ENCODE results near the gene ARMH4.
"Not testable (repeated sequence)": the region's sequence is repeated elsewhere in the genome, so short reads cannot be mapped to it uniquely, and the experiment has no call there.

The ARMH4 gene

DNA sequence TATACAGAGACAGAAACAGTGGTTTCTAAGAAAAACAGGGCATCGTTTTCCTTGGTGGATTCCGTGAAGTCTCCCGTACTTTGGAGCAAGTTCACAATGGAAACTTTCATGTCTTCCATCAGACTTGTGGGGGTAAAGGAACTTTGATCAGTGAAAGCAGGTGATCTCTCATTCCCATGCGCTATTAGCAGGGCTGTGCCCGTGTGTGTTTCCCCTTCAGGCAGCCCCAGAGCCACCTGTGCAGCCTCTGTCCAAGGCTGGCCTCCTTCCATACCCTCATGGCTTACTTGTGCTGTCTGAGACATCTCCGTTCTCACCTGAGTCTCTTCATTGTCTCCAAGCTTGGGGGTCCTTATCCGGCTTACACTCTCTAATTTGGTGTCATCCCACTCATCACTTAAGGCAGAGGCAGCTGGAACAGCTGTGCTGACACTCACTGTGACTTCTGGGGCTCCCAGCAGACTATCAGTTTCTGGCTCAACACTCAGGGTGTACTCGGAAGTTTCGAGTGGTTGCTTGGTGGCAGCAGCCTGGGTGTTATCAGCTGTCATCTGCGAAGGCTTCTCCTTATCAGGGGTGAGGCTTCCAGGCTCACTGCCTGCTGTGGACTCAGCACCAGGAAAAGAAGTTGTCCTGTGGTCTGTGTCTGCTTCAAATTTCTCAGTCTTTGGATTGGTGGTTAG, 13.8 kb downstream of the ARMH4 start:
- in situ Hi-C loops (cut with HindIII; ENCODE audit: low sequenced_read_pairs): no loop called here
- no peak overlapping the region for H3K4me3 ChIP-seq (ENCODE audit: low read depth, low read length)
- TF ChIP-seq, protein P1, sequence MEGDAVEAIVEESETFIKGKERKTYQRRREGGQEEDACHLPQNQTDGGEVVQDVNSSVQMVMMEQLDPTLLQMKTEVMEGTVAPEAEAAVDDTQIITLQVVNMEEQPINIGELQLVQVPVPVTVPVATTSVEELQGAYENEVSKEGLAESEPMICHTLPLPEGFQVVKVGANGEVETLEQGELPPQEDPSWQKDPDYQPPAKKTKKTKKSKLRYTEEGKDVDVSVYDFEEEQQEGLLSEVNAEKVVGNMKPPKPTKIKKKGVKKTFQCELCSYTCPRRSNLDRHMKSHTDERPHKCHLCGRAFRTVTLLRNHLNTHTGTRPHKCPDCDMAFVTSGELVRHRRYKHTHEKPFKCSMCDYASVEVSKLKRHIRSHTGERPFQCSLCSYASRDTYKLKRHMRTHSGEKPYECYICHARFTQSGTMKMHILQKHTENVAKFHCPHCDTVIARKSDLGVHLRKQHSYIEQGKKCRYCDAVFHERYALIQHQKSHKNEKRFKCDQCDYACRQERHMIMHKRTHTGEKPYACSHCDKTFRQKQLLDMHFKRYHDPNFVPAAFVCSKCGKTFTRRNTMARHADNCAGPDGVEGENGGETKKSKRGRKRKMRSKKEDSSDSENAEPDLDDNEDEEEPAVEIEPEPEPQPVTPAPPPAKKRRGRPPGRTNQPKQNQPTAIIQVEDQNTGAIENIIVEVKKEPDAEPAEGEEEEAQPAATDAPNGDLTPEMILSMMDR (IDR thresholded peaks at IDR 0.05; ENCODE audit: low read depth, low read length): no peak
- DNase-seq (ENCODE audit: low read depth, low spot score): no peak

DNA sequence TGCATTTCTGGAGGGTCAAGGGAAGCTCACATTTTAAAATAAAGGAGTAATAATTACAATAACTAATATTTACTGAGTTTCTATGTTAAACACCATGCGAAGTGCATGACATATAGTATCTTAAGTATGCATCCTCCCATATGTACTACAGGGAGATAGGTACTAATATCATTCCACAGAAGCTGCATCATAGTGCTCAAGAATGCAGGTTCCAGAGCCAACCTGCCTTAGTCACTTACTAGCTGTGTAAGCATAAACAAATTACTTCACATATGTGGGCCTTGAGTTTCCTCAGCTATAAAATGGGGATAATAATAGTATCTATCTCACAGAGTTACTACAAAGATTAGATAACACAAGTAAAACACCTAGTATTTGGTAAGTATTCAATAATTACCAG, 18.3 kb downstream of the ARMH4 start:
- peak; percentile 66 for DNase-seq (ENCODE audit: low read depth, low spot score)
- in situ Hi-C loops (cut with HindIII; ENCODE audit: low sequenced_read_pairs): no loop called here

DNA sequence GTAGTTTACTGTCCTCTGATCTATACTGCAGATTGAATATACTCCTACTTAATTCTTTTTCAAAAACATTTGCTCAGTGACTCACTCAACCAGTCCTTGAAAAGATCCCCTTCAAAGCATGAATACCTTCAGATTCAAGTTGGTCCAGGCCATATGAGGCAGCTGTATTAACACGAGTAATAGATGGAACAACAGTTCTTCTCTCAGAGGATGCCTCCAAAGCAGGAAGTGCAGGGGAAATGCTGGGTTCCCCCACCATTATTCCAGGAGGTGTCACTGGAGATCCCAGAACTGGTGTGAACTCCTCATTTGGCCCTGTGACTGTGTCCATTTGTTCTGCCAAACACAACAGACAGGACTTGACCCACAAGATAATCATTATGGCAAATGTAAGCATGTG, 20.6 kb downstream of the ARMH4 start:
- TF ChIP-seq, protein P1 (IDR thresholded peaks at IDR 0.05; ENCODE audit: low read depth, low read length): no peak
- in situ Hi-C loops (cut with HindIII; ENCODE audit: low sequenced_read_pairs): no loop called here
- DNase-seq (ENCODE audit: low read depth, low spot score): peak; percentile 34
- no peak overlapping the region for H3K4me3 ChIP-seq (ENCODE audit: low read depth, low read length)

More for the DNA sequence above, 18.3 kb downstream of the ARMH4 start:
- TF ChIP-seq, protein P1 (IDR thresholded peaks at IDR 0.05; ENCODE audit: low read depth, low read length): no peak
- H3K4me3 ChIP-seq (ENCODE audit: low read depth, low read length): no peak overlapping the region

DNA sequence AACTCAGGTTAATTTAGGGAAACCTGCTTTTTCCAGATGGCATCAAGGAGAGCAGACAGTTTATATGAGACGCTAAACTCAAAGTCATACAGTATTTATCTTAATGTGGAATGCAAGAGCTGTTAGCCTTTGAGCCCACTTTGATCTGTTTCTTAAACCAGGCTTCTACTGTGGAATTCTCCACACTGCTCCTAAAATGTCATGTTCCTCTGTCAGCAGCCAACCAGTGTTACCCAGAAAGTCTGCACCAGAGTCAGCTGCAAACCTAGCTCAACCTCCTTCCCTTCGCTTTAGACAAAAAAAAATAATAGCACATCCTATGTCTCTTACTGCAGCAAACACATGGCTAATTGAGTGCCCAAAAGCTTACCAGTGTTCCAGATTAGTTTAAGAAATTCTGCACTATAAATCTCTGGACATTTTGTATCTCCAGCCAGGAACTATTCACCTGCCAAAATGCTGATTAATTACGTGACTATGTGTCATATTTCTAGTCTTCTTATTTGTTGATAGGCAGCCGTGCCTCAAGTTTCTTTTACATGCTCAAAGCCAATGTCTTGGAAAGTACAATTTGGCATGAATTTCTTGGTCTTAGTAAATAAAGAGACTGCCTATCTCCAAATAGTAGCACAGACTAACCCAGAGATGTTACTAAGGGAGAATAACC, 21.8 kb downstream of the ARMH4 start:
- no peak overlapping the region for H3K4me3 ChIP-seq (ENCODE audit: low read depth, low read length)
- DNase-seq (ENCODE audit: low read depth, low spot score): no peak
- in situ Hi-C loops (cut with HindIII; ENCODE audit: low sequenced_read_pairs): no loop called here
- TF ChIP-seq, protein P1 (IDR thresholded peaks at IDR 0.05; ENCODE audit: low read depth, low read length): no peak

DNA sequence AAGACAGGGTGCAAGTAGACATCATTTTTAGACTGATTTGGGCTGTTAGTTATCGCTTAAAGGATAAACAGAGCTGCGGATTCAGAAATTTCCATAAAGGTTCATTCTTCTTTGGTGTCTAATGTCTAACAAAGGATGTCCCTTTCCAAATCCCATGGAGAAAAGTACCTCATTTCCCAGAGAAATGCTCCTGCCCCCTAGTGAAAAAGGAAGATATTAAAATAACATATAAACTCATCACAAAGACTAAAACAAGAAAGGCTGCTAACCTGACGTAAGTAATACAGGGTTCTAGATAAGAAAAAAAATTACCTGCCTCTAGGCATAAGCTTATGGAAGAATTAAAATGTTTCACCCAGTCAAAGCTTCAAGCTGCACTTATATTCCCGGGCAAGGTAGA, 22.8 kb downstream of the ARMH4 start:
- TF ChIP-seq, protein P1 (IDR thresholded peaks at IDR 0.05; ENCODE audit: low read depth, low read length): peak; percentile 8
- H3K4me3 ChIP-seq (ENCODE audit: low read depth, low read length): no peak overlapping the region
- in situ Hi-C loops (cut with HindIII; ENCODE audit: low sequenced_read_pairs): no loop called here
- no peak for DNase-seq (ENCODE audit: low read depth, low spot score)

DNA sequence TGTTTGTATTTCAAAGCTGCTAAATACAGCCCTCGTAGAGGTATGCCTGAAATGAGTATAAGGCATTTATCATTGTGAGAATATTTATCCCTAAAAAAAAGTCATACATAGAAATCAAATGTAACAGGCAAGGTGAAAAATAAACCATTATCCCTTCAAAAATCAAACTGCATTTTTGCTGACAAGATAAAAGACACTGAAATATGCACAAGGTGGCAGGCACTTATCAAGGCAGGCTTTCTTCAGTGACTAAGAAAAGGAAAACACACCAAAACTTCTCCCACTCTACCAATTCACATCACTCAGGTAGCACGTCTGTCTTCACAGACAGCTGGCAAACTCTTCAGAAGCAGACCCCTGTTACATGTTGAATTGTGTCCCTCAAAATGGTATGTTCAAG, 23.6 kb downstream of the ARMH4 start:
- DNase-seq (ENCODE audit: low read depth, low spot score): no peak
- TF ChIP-seq, protein P1 (IDR thresholded peaks at IDR 0.05; ENCODE audit: low read depth, low read length): no peak
- no peak overlapping the region for H3K4me3 ChIP-seq (ENCODE audit: low read depth, low read length)
- in situ Hi-C loops (cut with HindIII; ENCODE audit: low sequenced_read_pairs): no loop called here

DNA sequence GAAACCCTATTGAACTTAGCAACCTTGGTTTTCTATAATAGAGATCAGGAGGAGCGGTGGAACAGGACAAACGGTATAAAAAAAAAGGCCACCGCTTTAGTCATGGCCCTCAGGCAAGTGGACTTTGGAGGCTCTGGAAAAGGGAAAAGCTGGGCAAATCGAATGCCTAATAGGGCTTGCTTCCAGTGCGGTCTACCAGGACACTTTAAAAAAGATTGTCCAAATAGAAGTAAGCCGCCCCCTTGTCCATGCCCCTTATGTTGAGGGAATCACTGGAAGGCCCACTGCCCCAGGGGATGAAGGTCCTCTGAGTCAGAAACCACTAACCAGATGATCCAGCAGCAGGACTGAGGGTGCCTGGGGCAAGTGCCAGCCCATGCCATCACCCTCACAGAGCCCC, 29.5 kb downstream of the ARMH4 start:
- in situ Hi-C loops (cut with HindIII; ENCODE audit: low sequenced_read_pairs); DNase-seq (ENCODE audit: low read depth, low spot score); H3K4me3 ChIP-seq (ENCODE audit: low read depth, low read length): not testable (repeated sequence)
